GM21423 (cell line): ENCODE measurements around the gene VSTM2B.

Source experiments
- ATAC-seq: cut with Tn5 transposase; IDR thresholded peaks from one replicate; pipeline ENCODE4 v1.9.1; 2021; ENCODE audit warnings: mild to moderate bottlenecking, moderate library complexity; ENCODE audit not compliant: unreplicated experiment

Gene VSTM2B

GRCh38 chr19:29563486-29564101 lies 37.8 kb downstream of the VSTM2B start:
- ATAC-seq: no peak

- no peak for ATAC-seq
These were observed 38.8 kb downstream of the VSTM2B start for GRCh38 chr19:29564574-29565005.

- no peak for ATAC-seq
These were observed 39.4 kb downstream of the VSTM2B start for GRCh38 chr19:29565171-29565570.

GRCh38 chr19:29566496-29567054 lies 40.8 kb downstream of the VSTM2B start:
- ATAC-seq: no peak

GRCh38 chr19:29567366-29567915 lies 41.6 kb downstream of the VSTM2B start:
- ATAC-seq: no peak

GRCh38 chr19:29568036-29569025 lies 42.5 kb downstream of the VSTM2B start:
- no peak for ATAC-seq

- ATAC-seq: no peak
These were observed 43.5 kb downstream of the VSTM2B start for GRCh38 chr19:29569038-29569911.

- ATAC-seq: no peak
These were observed 45.4 kb downstream of the VSTM2B start for GRCh38 chr19:29571181-29571580.

GRCh38 chr19:29573486-29573885 lies 47.7 kb downstream of the VSTM2B start:
- ATAC-seq: no peak

GRCh38 chr19:29574510-29574909 lies 48.7 kb downstream of the VSTM2B start:
- no peak for ATAC-seq

- no peak for ATAC-seq
These were observed 50.3 kb downstream of the VSTM2B start for GRCh38 chr19:29576046-29576606.

GRCh38 chr19:29576761-29577648 lies 51.2 kb downstream of the VSTM2B start:
- peak; percentile 48 for ATAC-seq

GRCh38 chr19:29577649-29577963 lies 51.8 kb downstream of the VSTM2B start:
- ATAC-seq: no peak

GRCh38 chr19:29578349-29578748 lies 52.6 kb downstream of the VSTM2B start:
- ATAC-seq: no peak

- ATAC-seq: no peak
These were observed 53.6 kb downstream of the VSTM2B start for GRCh38 chr19:29579308-29579910.

- no peak for ATAC-seq
These were observed 55.6 kb downstream of the VSTM2B start for GRCh38 chr19:29581398-29581797.

GRCh38 chr19:29583196-29583999 lies 57.6 kb downstream of the VSTM2B start:
- ATAC-seq: no peak

- no peak for ATAC-seq
These were observed 60.6 kb downstream of the VSTM2B start for GRCh38 chr19:29586401-29586800.
